ENCODE measurements around the gene ASXL2. TPM values are rescaled to one million over a fixed set of nuclear protein-coding genes. Genes with fewer than 3 reads are reported as not detected.
A peak's percentile ranks its signal among the peaks of the same experiment; 100 is the strongest.
"Not testable (repeated sequence)": the region's sequence is repeated elsewhere in the genome, so short reads cannot be mapped to it uniquely, and the experiment has no call there.

The ASXL2 gene
- polyA plus RNA-seq, 12 donors: 13.6 to 26.7 (median 14.9) TPM; not detected in 1

GRCh38 chr2:25838152-25838756 is 40.0 kb downstream of the ASXL2 start:
- DNase-seq: no peak

GRCh38 chr2:25835906-25836305 is 42.4 kb downstream of the ASXL2 start:
- no peak for DNase-seq

GRCh38 chr2:25833566-25833965 is 44.7 kb downstream of the ASXL2 start:
- no peak for DNase-seq

GRCh38 chr2:25832897-25833296 is 45.4 kb downstream of the ASXL2 start:
- no peak for DNase-seq

GRCh38 chr2:25831746-25832449 is 46.4 kb downstream of the ASXL2 start:
- DNase-seq: no peak

- DNase-seq: no peak
These were observed 48.5 kb downstream of the ASXL2 start for GRCh38 chr2:25829828-25830227.

- no peak for DNase-seq
These were observed 48.9 kb downstream of the ASXL2 start for GRCh38 chr2:25829377-25829704.

- not testable (repeated sequence) for DNase-seq
These were observed 49.5 kb downstream of the ASXL2 start for GRCh38 chr2:25828532-25829376.

- no peak for DNase-seq
These were observed 53.0 kb downstream of the ASXL2 start for GRCh38 chr2:25825238-25825637.

GRCh38 chr2:25824718-25825117 is 53.6 kb downstream of the ASXL2 start:
- no peak for DNase-seq

- no peak for DNase-seq
These were observed 54.1 kb downstream of the ASXL2 start for GRCh38 chr2:25824216-25824615.

- DNase-seq: peak; percentile 34
These were observed 55.8 kb downstream of the ASXL2 start for GRCh38 chr2:25822190-25823117.

- no peak for DNase-seq
These were observed 56.8 kb downstream of the ASXL2 start for GRCh38 chr2:25821225-25822056.

- no peak for DNase-seq
These were observed 58.7 kb downstream of the ASXL2 start for GRCh38 chr2:25819597-25820039.

GRCh38 chr2:25817630-25818029 is 60.7 kb downstream of the ASXL2 start:
- no peak for DNase-seq

- no peak for DNase-seq
These were observed 61.3 kb downstream of the ASXL2 start for GRCh38 chr2:25817006-25817405.

GRCh38 chr2:25816249-25816648 is 62.0 kb downstream of the ASXL2 start:
- no peak for DNase-seq

- no peak for DNase-seq
These were observed 63.6 kb downstream of the ASXL2 start for GRCh38 chr2:25814681-25815080.

- no peak for DNase-seq
These were observed 67.9 kb downstream of the ASXL2 start for GRCh38 chr2:25810428-25810827.

GRCh38 chr2:25809646-25810045 is 68.6 kb downstream of the ASXL2 start:
- DNase-seq: no peak

- DNase-seq: no peak
These were observed 70.3 kb downstream of the ASXL2 start for GRCh38 chr2:25808006-25808383.
